Body of pancreas (tissue), 4 donors: ENCODE data around the gene KCND2.

Source experiments
- POLR2A ChIP-seq, 3 donors: fragments of 450-650 bp; IDR thresholded peaks; one replicate each; pipeline ENCODE4 v1.6.1; 2016; ENCODE audit warnings: antibody characterized with exemption in 3 of 3, mild to moderate bottlenecking in 2 of 3
- TF ChIP-seq, protein P1 (sequence below), 7 experiments: fragments of 450-650 bp in 4 of 7; fragments of 200-600 bp in 3 of 7; sonication (generic) in 3 of 7; IDR thresholded peaks; one replicate each; pipeline ENCODE4 v1.5.1; 2016 to 2019; ENCODE audit warnings: antibody characterized with exemption in 7 of 7

DNA sequence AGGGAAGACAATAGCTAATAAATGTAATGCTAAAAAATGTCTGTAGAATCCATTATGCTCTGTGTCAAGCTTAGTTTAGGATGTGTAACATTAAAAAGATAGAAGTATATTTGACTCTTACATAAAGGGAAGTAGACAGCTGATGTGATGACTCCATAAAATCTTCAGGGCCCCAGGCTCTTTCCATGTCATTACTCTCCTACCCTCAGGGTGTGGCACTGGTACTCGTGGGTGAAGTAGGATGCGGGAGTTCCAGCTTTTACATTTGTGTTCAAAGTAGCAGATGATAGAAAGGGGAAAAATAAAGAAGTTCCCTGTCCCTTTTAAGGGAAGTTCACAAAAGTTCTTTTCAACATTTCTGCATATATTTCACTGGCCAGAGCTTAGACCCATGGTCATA is 427.8 kb downstream of the KCND2 start:
- TF ChIP-seq, protein P1, sequence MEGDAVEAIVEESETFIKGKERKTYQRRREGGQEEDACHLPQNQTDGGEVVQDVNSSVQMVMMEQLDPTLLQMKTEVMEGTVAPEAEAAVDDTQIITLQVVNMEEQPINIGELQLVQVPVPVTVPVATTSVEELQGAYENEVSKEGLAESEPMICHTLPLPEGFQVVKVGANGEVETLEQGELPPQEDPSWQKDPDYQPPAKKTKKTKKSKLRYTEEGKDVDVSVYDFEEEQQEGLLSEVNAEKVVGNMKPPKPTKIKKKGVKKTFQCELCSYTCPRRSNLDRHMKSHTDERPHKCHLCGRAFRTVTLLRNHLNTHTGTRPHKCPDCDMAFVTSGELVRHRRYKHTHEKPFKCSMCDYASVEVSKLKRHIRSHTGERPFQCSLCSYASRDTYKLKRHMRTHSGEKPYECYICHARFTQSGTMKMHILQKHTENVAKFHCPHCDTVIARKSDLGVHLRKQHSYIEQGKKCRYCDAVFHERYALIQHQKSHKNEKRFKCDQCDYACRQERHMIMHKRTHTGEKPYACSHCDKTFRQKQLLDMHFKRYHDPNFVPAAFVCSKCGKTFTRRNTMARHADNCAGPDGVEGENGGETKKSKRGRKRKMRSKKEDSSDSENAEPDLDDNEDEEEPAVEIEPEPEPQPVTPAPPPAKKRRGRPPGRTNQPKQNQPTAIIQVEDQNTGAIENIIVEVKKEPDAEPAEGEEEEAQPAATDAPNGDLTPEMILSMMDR (IDR thresholded peaks at IDR 0.05) = no peak
- TF ChIP-seq POLR2A (IDR thresholded peaks at IDR 0.05) = no peak
